Endodermal cell (in vitro differentiated cells): ENCODE results near the gene UBE2G2. TPM values are rescaled to one million over a fixed set of nuclear protein-coding genes. Genes with fewer than 3 reads are reported as not detected.

ENCODE experiments used
- DNase-seq: peaks from one replicate; pipeline ENCODE4 v3.0.0-alpha.2; 2017
- H3K27ac ChIP-seq: 2 replicates; pipeline ENCODE4 v1.5.1; 2013; ENCODE audit warnings: mild to moderate bottlenecking, low read depth, low read length, moderate library complexity
- H3K27me3 ChIP-seq: 2 replicates; pipeline ENCODE4 v1.6.1; 2013; ENCODE audit warnings: mild to moderate bottlenecking, low read length, moderate library complexity; ENCODE audit not compliant: insufficient read depth, control insufficient read depth, poor library complexity, severe bottlenecking
- H3K36me3 ChIP-seq: 2 replicates; pipeline ENCODE4 v1.7.0; 2013; ENCODE audit warnings: mild to moderate bottlenecking, low read length, moderate library complexity; ENCODE audit not compliant: control insufficient read depth, insufficient read depth
- H3K4me1 ChIP-seq: one replicate; pipeline ENCODE4 v1.7.0; 2013; ENCODE audit warnings: low read length; ENCODE audit not compliant: control insufficient read depth, insufficient read depth
- H3K4me3 ChIP-seq: 2 replicates; pipeline ENCODE4 v1.5.1; 2013; ENCODE audit warnings: mild to moderate bottlenecking, low read length, moderate library complexity
- H3K9ac ChIP-seq: 2 replicates; pipeline ENCODE4 v1.6.1; 2013; ENCODE audit warnings: mild to moderate bottlenecking, low read length, moderate library complexity; ENCODE audit not compliant: poor library complexity, severe bottlenecking; ENCODE audit errors: extremely low read depth
- H3K9me3 ChIP-seq: 2 replicates; pipeline ENCODE4 v1.6.1; 2013; ENCODE audit warnings: mild to moderate bottlenecking, low read length, moderate library complexity; ENCODE audit not compliant: control insufficient read depth
- H3K27ac Mint-ChIP-seq: 2 replicates; pipeline ENCODE4 v1.8.0; 2020; ENCODE audit warnings: mixed read lengths
- H3K27me3 Mint-ChIP-seq: 2 replicates; pipeline ENCODE4 v1.8.0; 2021; ENCODE audit warnings: mild to moderate bottlenecking, mixed read lengths; ENCODE audit not compliant: insufficient read depth
- H3K36me3 Mint-ChIP-seq: 2 replicates; pipeline ENCODE4 v1.8.0; 2020; ENCODE audit warnings: low read depth, mixed read lengths
- H3K4me1 Mint-ChIP-seq: 2 replicates; pipeline ENCODE4 v1.8.0; 2020; ENCODE audit warnings: mixed read lengths
- H3K4me3 Mint-ChIP-seq: 2 replicates; pipeline ENCODE4 v1.8.0; 2020; ENCODE audit warnings: mild to moderate bottlenecking, moderate library complexity, mixed read lengths
- H3K9me3 Mint-ChIP-seq: 2 replicates; pipeline ENCODE4 v1.8.0; 2020; ENCODE audit warnings: mild to moderate bottlenecking, mixed read lengths
- CTCF ChIP-seq: fragments of 200-600 bp; sonication (generic); conservative IDR thresholded peaks from 2 replicates; pipeline ENCODE4 v1.5.0; 2021; ENCODE audit warnings: antibody characterized with exemption, mild to moderate bottlenecking
- WGBS, 2 experiments: methylation state at CpG; one replicate each; pipeline versions ENCODE4 v1.1.5 to v1.1.7; 2013; ENCODE audit warnings: missing lambda C conversion rate in 2 of 2, mixed read lengths in 1 of 2; ENCODE audit not compliant: insufficient coverage in 1 of 2, insufficient read length in 1 of 2; 5-methylcytosine and 5-hydroxymethylcytosine counted together
- total RNA-seq, 2 donors: library from RNA; stranded (reverse); fragmentation: NEBNext Ultra II Directional in 1 of 2; extraction: Animal tissue kit (Norgen Biotek cat#: 25700) in 1 of 2; gene quantifications; 2 replicates in 1 of 2; 3 replicates in 1 of 2; pipeline ENCODE4 v1.2.1, GENCODE V29; 2021

UBE2G2 gene
- total RNA-seq, 2 donors from 2014 or later, result 84.0 to 84.8 TPM

GRCh38 chr21:44805859-44806258, 4.2 kb upstream of the UBE2G2 start:
- no peak overlapping the region for H3K27ac Mint-ChIP-seq
- Histone ChIP-seq H3K9me3 (no peaks in the 10 kb centered on the region), H3K4me3 (no peak overlapping the region), H3K4me1 (no peaks in the 10 kb centered on the region), H3K27ac (no peak overlapping the region), H3K27me3 (no peaks in the 10 kb centered on the region), H3K36me3 (peaks cover 66% of the 10 kb centered on the region), H3K9ac (no peak overlapping the region)
- DNase-seq, result no peak
- H3K4me1 Mint-ChIP-seq, result peaks cover 10% of the 10 kb centered on the region
- 96 to 100% methylated on average over 3 to 4 of the region's 4 CpGs for WGBS, 2 experiments
- H3K9me3 Mint-ChIP-seq, result no peaks in the 10 kb centered on the region
- no peaks in the 10 kb centered on the region for H3K27me3 Mint-ChIP-seq
- H3K36me3 Mint-ChIP-seq, result peaks cover 46% of the 10 kb centered on the region
- no peak for TF ChIP-seq CTCF
- no peak overlapping the region for H3K4me3 Mint-ChIP-seq

GRCh38 chr21:44805226-44805625, 3.6 kb upstream of the UBE2G2 start:
- no peaks in the 10 kb centered on the region for H3K4me1 ChIP-seq
- no peak overlapping the region for H3K27ac ChIP-seq
- Mint-ChIP-seq H3K27me3 (no peaks in the 10 kb centered on the region), H3K4me3 (no peak overlapping the region), H3K4me1 (peaks cover 16% of the 10 kb centered on the region), H3K27ac (no peak overlapping the region), H3K9me3 (no peaks in the 10 kb centered on the region), H3K36me3 (peaks cover 46% of the 10 kb centered on the region)
- no peak overlapping the region for H3K9ac ChIP-seq
- peaks cover 60% of the 10 kb centered on the region for H3K36me3 ChIP-seq
- no peak overlapping the region for H3K4me3 ChIP-seq
- 93 to 94% methylated on average over 2 to 4 of the region's 4 CpGs for WGBS, 2 experiments
- DNase-seq, result no peak
- no peaks in the 10 kb centered on the region for H3K9me3 ChIP-seq
- TF ChIP-seq CTCF, result no peak
- no peaks in the 10 kb centered on the region for H3K27me3 ChIP-seq

- no peaks in the 10 kb centered on the region for H3K27me3 ChIP-seq
- Mint-ChIP-seq H3K36me3 (peaks cover 42% of the 10 kb centered on the region), H3K27ac (no peak overlapping the region), H3K27me3 (no peaks in the 10 kb centered on the region), H3K9me3 (no peaks in the 10 kb centered on the region), H3K4me3 (no peak overlapping the region), H3K4me1 (peaks cover 20% of the 10 kb centered on the region)
- peak; percentile 13 for DNase-seq
- no peak overlapping the region for H3K27ac ChIP-seq
- peaks cover 60% of the 10 kb centered on the region for H3K36me3 ChIP-seq
- no peaks in the 10 kb centered on the region for H3K9me3 ChIP-seq
- 95 to 97% methylated on average over 5 to 6 of the region's 6 CpGs for WGBS, 2 experiments
- H3K4me3 ChIP-seq, result no peak overlapping the region
- no peak overlapping the region for H3K9ac ChIP-seq
- no peak for TF ChIP-seq CTCF
- no peaks in the 10 kb centered on the region for H3K4me1 ChIP-seq
Observed at GRCh38 chr21:44804762-44805161, 3.1 kb upstream of the UBE2G2 start.
